GOT3 (cell line): Measurements from ENCODE around the gene EIF4B.
"Not testable (repeated sequence)": the region's sequence is repeated elsewhere in the genome, so short reads cannot be mapped to it uniquely, and the experiment has no call there.

Experiments
- DNase-seq: peaks from one replicate; lab custom pipeline; 2025; ENCODE audit warnings: mixed read lengths; lab: John Stamatoyannopoulos, UW

Gene EIF4B

DNA sequence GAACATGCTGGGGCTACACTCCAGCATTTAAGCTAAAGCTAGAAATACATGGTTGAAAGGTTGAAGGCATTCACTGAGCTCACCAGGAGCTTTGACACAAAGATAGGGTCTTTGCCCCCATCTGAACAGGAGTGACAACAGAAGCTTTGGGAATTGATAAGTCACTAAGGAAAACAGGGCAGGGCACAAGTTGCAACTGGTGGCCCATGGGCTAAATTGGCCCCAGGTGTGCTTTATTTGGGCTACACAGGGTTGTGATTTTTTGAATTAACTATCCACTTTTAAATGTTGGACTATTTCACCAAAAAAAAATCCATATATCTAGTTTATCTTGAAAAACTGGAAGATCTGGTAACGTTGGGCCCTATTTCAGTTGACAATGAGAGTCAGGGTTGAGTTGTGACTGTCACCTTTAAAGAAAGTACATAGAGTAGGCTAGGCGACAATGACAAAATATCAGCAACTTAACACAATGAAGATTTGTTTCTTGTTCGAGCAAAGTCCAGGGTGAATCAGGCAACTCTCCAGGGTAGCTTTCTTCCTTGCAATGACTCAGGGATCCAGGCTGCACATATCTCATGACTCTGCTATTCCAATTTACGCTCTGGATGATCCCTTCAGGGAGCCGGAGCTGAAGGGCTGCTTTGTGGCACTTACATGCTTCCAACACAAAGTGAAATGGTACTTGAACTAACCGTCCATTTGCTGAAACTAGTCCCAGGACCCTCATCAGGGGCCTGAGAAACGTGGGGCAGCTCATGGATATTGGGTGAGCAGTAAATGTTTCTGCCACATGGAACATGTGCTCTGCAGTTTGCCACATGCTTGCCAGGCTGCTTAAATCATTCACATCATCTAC, 13.3 kb upstream of the EIF4B start:
- no peak for DNase-seq

DNA sequence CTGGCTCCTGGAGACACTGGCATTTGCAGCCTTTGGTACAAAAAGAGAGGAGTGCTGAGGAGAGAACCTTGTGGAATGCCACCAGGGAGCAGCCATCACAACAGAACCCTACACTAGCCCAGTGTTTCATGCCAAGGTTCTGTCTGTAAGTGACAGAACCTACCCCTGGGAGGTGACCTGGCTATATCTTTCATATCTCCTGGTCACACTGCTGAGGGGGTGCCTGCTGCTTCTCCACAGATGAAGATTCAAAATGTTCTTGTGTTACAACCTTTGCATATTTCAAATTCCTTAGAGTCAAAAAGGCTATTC, 12.7 kb upstream of the EIF4B start:
- DNase-seq, result no peak

- DNase-seq, result no peak
These were observed 2.1 kb upstream of the EIF4B start for GRCh38 chr12:53004178-53004577.

DNA sequence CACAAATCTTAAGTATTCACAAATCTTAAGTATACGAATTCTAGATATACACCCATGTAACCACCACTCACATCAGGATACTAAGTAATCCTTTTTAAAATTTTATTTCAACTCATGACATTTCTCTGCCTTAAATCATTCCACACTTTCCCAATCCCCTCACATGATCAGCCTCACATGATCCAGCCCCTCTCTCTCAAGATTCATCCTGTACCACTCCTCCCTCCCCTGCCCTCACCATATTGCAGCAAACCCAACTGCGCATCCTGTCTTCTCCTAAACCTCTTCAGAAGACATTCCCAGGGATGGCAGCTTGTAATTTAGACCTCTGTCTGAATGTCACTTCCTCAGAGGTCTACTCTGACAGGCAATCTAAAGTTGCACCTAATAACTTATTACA, 1.7 kb upstream of the EIF4B start:
- DNase-seq, result no peak

DNA sequence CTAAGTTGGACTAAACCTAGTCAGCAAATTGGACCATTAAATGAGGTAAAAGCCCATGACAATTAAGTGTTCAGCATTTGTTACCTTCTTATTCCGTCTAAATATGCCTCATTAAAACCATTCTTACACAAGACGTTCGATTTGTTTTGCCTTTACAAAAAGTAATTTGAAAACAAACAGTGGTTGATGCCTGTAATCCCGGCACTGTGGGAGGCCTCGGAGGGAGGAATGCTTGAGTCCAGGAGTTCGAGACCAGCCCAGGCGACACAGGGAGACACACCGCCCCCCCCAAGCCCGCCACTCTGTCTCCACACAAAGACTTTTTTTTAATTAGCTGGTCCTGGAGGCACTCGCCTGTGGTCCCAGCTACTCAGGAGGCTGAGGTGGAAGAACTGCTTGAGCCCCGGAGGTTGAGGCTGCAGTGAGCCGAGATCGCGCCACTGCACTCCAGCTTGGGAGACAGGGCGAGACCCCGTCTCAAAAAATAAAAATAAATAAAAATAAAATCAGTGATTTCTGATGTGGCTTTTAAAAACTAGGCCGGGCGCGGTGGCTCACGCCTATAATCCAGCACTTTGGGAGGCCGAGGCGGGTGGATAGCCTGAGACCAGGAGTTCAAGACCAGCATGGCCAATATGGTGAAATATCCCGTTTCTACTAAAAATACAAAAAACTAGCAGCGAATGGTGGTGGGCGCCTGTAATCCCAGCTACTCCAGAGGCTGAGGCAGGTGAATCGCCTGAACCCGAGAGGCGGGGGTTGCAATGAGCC, 856 bp upstream of the EIF4B start:
- no peak for DNase-seq

DNA sequence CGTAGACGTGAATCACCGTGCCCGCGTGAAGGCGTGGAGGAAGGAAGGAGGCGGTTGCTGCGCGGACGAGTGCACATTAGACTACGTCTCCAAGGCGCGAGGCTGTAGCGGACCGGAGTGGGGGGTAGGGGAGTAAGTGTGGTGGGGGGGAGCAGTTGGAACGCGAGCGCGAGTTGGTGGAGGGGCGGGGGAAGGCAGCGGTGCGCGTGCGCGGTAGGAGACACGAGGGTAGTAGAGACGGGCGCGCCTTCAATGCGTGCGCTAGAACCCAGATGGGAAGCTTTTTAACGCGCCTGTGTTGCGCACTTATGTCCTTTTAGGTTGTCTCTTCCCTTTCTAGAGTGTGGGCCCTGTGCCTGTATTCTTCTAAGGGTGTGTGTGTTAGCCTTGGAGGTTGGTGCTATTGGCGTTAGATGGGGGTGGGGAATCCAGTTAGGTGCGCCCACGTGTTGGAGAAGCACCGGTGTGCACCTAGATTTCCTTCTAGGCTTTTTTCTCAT, 604 bp downstream of the EIF4B start:
- DNase-seq, result no peak

GRCh38 chr12:53007343-53007742, 1.1 kb downstream of the EIF4B start:
- DNase-seq, result no peak

DNA sequence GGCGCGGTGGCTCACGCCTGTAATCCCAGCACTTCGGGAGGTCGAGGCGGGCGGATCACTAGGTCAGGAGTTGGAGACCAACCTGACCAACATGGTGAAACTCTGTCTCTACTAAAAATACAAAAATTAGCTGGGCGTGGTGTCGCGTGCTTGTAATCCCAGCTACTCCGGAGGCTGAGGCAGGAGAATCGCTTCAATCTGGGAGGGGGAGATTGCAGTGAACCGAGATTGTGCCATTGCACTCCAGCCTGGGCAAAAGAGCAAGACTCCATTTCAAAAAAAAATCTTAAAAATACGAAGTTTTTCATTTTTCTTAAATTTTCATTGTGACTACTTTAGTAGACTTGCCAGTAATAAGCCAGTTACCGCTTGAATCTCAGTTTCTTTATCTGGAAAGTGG, 2.5 kb downstream of the EIF4B start:
- not testable (repeated sequence) for DNase-seq

DNA sequence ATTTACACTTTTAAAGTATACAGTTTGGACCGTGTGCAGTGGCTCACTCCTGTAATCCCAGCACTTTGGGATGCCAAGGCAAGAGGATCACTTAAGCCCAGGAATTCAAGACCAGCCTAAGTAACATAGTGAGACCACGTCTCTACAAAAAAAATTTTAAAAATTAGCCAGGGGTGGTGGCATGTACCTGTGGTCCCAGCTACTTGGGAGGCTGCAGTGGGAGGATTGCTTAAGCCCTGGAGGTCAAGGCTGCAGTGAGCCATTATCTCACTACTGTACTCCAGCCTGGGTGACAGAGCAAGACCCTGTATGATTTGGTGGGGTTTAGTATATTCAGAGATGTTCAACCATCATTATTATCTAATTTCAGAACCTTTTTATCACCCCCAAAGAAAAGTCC, 4.7 kb downstream of the EIF4B start:
- no peak for DNase-seq

GRCh38 chr12:53011889-53012288, 5.6 kb downstream of the EIF4B start:
- DNase-seq, result no peak

- DNase-seq, result no peak
These were observed 6.7 kb downstream of the EIF4B start for GRCh38 chr12:53012928-53013327.

DNA sequence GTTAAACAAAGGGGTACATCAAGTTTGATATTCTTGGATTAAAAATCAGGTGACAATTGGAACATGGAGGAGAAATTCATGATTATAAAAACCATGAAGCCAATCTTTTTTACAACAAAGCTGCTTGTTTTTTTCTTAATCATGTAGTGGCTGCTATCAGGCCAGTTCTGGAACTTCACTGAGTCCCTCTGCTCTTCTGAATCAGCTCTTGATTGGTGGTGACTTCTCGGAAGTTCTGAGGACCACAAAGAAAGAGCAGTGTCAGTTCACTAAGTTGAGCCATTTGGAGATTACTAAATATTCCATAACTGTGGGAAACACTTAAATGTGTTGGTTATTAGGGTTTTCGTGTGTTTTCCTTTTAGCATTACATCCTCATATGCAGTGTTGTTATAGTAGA, 8.5 kb downstream of the EIF4B start:
- DNase-seq, result no peak

DNA sequence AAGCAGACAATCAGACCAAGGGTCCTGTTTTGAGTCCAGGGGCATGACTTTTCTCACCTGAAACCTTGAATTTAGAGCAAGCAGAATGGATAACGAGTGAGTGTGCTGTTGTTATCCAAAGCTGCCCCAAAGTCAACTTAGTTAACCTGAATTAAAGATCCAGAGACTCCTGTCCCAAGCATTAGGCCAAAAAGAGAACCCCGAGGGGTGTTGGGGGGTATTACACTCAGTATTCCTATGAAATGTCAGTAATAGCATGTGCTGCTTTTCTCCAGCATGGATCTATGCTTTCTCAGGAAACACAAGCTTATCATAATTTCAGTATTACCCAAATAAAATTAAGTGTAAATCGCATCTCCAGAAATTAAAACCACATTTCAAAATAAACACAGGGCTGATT, 19.0 kb downstream of the EIF4B start:
- no peak for DNase-seq

GRCh38 chr12:53027014-53027413, 20.8 kb downstream of the EIF4B start:
- DNase-seq, result not testable (repeated sequence)

DNA sequence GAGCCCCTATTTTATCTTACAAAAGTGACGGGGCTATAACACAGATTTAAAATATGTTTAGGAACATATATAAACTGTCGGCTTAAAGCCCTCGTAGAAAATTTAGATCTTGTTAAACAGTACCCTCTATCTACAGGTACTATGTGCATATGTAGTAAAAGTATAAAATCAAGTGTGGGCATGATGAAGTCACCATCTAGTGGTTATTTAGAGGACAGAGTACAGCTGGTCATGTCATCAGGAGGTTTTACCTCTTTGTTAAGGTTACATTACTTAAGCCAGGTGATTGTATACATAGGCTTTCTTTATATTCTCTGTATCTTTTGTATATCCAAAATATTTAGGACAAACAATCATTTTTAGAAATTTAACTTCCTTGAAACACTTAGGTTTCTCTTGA, 25.4 kb downstream of the EIF4B start:
- DNase-seq, result no peak

DNA sequence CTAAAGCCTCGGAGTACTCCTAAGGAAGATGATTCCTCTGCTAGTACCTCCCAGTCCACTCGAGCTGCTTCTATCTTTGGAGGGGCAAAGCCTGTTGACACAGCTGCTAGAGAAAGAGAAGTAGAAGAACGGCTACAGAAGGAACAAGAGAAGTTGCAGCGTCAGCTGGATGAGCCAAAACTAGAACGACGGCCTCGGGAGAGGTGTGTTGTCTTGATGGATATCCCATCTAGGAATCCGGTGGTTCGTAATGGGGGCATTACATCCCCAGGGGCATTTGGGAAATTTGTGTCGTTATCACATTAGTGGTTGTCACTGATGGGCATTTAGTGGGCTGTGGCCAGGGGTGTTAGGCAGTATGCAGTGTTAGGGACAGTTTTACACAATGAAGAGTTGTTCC, 27.6 kb downstream of the EIF4B start:
- DNase-seq, result not testable (repeated sequence)

DNA sequence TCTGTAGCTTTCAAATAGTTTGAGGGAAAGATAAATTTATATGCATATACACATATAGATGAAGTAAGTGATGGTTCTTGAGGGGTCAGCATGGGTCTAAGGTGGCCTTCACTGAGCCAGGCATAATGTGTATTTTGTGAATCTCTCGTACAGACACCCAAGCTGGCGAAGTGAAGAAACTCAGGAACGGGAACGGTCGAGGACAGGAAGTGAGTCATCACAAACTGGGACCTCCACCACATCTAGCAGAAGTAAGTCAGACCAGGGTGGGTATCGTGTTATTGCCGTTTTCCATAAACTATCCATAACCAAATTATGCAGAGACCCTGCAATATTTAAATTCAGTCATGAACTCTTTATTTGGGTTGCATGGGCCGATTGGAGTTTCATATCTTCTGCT, 28.2 kb downstream of the EIF4B start:
- no peak for DNase-seq

- no peak for DNase-seq
These were observed 30.5 kb downstream of the EIF4B start for GRCh38 chr12:53036802-53037201.

GRCh38 chr12:53039851-53040250, 33.6 kb downstream of the EIF4B start:
- DNase-seq, result no peak

- no peak for DNase-seq
These were observed 36.6 kb downstream of the EIF4B start for GRCh38 chr12:53042607-53043454.

DNA sequence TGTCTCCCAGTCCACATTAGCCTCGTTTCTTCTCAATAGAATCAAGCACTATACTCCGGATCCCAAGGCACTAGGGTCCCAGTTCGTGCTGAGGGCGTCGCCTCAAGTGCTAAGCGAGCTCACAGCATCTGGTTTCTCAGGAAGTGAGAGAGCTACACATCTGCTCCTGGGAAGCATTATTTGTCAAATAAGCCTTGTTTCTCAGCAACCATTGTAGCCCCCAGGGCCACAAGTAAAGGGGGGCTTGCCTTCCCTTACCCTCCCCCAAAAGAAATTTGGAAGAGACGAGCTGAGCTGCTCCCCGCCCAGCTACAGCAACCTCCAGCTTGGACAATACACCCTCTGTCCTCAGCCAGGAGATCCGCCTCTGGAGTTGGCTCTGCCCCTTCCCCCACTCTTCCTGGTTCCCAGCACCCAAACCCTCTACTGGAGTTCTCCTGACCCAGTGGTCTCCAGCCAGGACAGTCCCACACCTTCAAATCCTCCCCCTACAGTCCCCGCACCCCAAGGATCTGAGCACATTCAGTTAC, 37.9 kb downstream of the EIF4B start:
- no peak for DNase-seq
